ENCODE results near the gene VAPA.
A peak's percentile ranks its signal among the peaks of the same experiment; 100 is the strongest.
"Not testable (repeated sequence)": the region's sequence is repeated elsewhere in the genome, so short reads cannot be mapped to it uniquely, and the experiment has no call there.

Gene VAPA

GRCh38 chr18:9902264-9902663, 11.6 kb upstream of the VAPA start:
- H3K4me3 ChIP-seq (ENCODE audit: low read depth, low read length); H3K9ac ChIP-seq (ENCODE audit: low read depth, low read length); H3K36me3 ChIP-seq (ENCODE audit: control insufficient read depth, insufficient read depth, low read length); H3K27ac ChIP-seq (ENCODE audit: low read depth, low read length); H3K9me3 ChIP-seq (ENCODE audit: control insufficient read depth, insufficient read depth, low read length); H3K27me3 ChIP-seq (ENCODE audit: control insufficient read depth, insufficient read depth, low read length): not testable (repeated sequence)
- peaks cover 16% of the 10 kb centered on the region for H3K4me1 ChIP-seq (ENCODE audit: control insufficient read depth, insufficient read depth, low read length)

DNA sequence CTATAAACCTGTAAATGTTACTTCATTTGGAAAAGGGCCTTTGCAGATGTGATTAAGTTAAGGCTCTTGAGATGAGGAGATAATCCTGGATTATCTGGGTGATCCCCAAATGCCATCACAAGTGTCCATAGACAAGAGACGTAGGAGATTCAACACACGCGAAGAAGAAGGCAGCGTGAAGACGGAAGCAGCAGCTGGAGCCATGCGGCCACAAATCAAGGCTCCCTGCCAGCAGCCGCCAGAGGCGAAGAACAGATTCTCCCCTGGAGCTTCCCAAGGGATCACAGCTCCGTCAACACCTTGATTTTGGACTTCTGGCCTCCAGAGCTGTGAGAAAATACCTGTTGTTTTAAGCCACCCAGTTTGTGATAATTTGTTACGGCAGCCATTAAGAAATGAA, 11.0 kb upstream of the VAPA start:
- no peaks in the 10 kb centered on the region for H3K9me3 ChIP-seq (ENCODE audit: control insufficient read depth, insufficient read depth, low read length)
- no peak overlapping the region for H3K27ac ChIP-seq (ENCODE audit: low read depth, low read length)
- no peaks in the 10 kb centered on the region for H3K36me3 ChIP-seq (ENCODE audit: control insufficient read depth, insufficient read depth, low read length)
- H3K4me1 ChIP-seq (ENCODE audit: control insufficient read depth, insufficient read depth, low read length) = peaks cover 16% of the 10 kb centered on the region
- no peak overlapping the region for H3K9ac ChIP-seq (ENCODE audit: low read depth, low read length)
- no peak overlapping the region for H3K4me3 ChIP-seq (ENCODE audit: low read depth, low read length)
- no peaks in the 10 kb centered on the region for H3K27me3 ChIP-seq (ENCODE audit: control insufficient read depth, insufficient read depth, low read length)

GRCh38 chr18:9905401-9905922, 8.4 kb upstream of the VAPA start:
- Histone ChIP-seq H3K4me3 (ENCODE audit: low read depth, low read length) (no peak overlapping the region), H3K27me3 (ENCODE audit: control insufficient read depth, insufficient read depth, low read length) (no peaks in the 10 kb centered on the region), H3K4me1 (ENCODE audit: control insufficient read depth, insufficient read depth, low read length) (peaks cover 6% of the 10 kb centered on the region), H3K36me3 (ENCODE audit: control insufficient read depth, insufficient read depth, low read length) (no peaks in the 10 kb centered on the region), H3K27ac (ENCODE audit: low read depth, low read length) (no peak overlapping the region), H3K9ac (ENCODE audit: low read depth, low read length) (no peak overlapping the region), H3K9me3 (ENCODE audit: control insufficient read depth, insufficient read depth, low read length) (no peaks in the 10 kb centered on the region)

- H3K4me1 ChIP-seq (ENCODE audit: control insufficient read depth, insufficient read depth, low read length) = no peaks in the 10 kb centered on the region
- no peak overlapping the region for H3K27ac ChIP-seq (ENCODE audit: low read depth, low read length)
- H3K9me3 ChIP-seq (ENCODE audit: control insufficient read depth, insufficient read depth, low read length) = no peaks in the 10 kb centered on the region
- H3K36me3 ChIP-seq (ENCODE audit: control insufficient read depth, insufficient read depth, low read length) = no peaks in the 10 kb centered on the region
- H3K27me3 ChIP-seq (ENCODE audit: control insufficient read depth, insufficient read depth, low read length) = no peaks in the 10 kb centered on the region
- no peak overlapping the region for H3K9ac ChIP-seq (ENCODE audit: low read depth, low read length)
- H3K4me3 ChIP-seq (ENCODE audit: low read depth, low read length) = no peak overlapping the region
Observed at GRCh38 chr18:9906481-9906880, 7.3 kb upstream of the VAPA start.

- no peak overlapping the region for H3K27ac ChIP-seq (ENCODE audit: low read depth, low read length)
- no peak overlapping the region for H3K9ac ChIP-seq (ENCODE audit: low read depth, low read length)
- no peaks in the 10 kb centered on the region for H3K36me3 ChIP-seq (ENCODE audit: control insufficient read depth, insufficient read depth, low read length)
- H3K9me3 ChIP-seq (ENCODE audit: control insufficient read depth, insufficient read depth, low read length) = no peaks in the 10 kb centered on the region
- peaks cover under 1% of the 10 kb centered on the region; the same call in 1 of the 2 replicates for H3K4me1 ChIP-seq (ENCODE audit: control insufficient read depth, insufficient read depth, low read length)
- no peaks in the 10 kb centered on the region for H3K27me3 ChIP-seq (ENCODE audit: control insufficient read depth, insufficient read depth, low read length)
- no peak overlapping the region for H3K4me3 ChIP-seq (ENCODE audit: low read depth, low read length)
Observed at GRCh38 chr18:9907867-9908266, 5.9 kb upstream of the VAPA start.

- peaks cover 3% of the 10 kb centered on the region; the same call in 1 of the 2 replicates for H3K4me1 ChIP-seq (ENCODE audit: control insufficient read depth, insufficient read depth, low read length)
- no peak overlapping the region for H3K9ac ChIP-seq (ENCODE audit: low read depth, low read length)
- no peak overlapping the region for H3K4me3 ChIP-seq (ENCODE audit: low read depth, low read length)
- no peaks in the 10 kb centered on the region for H3K36me3 ChIP-seq (ENCODE audit: control insufficient read depth, insufficient read depth, low read length)
- no peaks in the 10 kb centered on the region for H3K27me3 ChIP-seq (ENCODE audit: control insufficient read depth, insufficient read depth, low read length)
- no peak overlapping the region for H3K27ac ChIP-seq (ENCODE audit: low read depth, low read length)
- no peaks in the 10 kb centered on the region for H3K9me3 ChIP-seq (ENCODE audit: control insufficient read depth, insufficient read depth, low read length)
Observed at GRCh38 chr18:9910071-9910470, 3.7 kb upstream of the VAPA start.

DNA sequence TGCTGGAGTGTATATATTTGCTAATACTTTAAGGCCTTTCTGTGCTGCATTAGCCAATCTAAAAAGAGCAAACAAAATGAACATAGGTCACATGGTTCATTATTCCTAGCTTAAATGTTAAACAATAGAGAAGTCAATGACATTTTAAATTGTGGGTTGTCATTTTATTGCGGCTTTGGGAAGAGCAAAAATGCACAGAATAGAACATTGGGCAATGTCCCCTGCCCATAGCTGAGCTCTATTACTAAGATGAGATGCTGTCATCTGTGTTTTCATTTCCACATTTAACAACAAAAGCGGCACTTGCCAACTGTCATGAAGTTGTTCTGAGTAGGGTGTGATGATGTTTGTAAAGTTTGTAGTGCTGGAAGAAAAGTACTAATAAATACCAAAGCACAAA, 3.2 kb upstream of the VAPA start:
- H3K27ac ChIP-seq (ENCODE audit: low read depth, low read length) = no peak overlapping the region
- H3K4me1 ChIP-seq (ENCODE audit: control insufficient read depth, insufficient read depth, low read length) = peaks cover 7% of the 10 kb centered on the region; the same call in 1 of the 2 replicates
- H3K4me3 ChIP-seq (ENCODE audit: low read depth, low read length) = no peak overlapping the region
- no peaks in the 10 kb centered on the region for H3K36me3 ChIP-seq (ENCODE audit: control insufficient read depth, insufficient read depth, low read length)
- no peak overlapping the region for H3K9ac ChIP-seq (ENCODE audit: low read depth, low read length)
- no peaks in the 10 kb centered on the region for H3K9me3 ChIP-seq (ENCODE audit: control insufficient read depth, insufficient read depth, low read length)
- H3K27me3 ChIP-seq (ENCODE audit: control insufficient read depth, insufficient read depth, low read length) = no peaks in the 10 kb centered on the region

DNA sequence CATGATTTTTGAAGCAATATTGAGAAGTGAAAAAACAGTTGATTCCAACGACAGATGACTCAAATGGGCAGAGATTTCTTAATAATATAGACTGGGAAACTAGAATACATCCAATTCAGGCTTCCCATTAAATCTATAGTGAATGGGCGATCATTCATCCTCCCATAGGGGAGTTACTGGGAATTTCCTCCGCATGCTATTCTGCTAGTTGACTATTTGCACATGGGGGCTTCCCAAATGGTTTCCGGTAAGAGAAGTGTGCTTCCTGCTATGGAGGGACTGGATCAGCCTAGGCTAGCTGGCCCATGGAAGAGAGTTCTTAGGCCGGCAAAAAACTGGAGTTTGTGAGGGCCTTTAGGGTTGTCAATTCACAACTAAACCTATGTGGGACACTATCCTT, 2.6 kb upstream of the VAPA start:
- Histone ChIP-seq H3K36me3 (ENCODE audit: control insufficient read depth, insufficient read depth, low read length) (no peaks in the 10 kb centered on the region), H3K9ac (ENCODE audit: low read depth, low read length) (no peak overlapping the region), H3K9me3 (ENCODE audit: control insufficient read depth, insufficient read depth, low read length) (no peaks in the 10 kb centered on the region), H3K4me3 (ENCODE audit: low read depth, low read length) (no peak overlapping the region), H3K4me1 (ENCODE audit: control insufficient read depth, insufficient read depth, low read length) (peaks cover 13% of the 10 kb centered on the region), H3K27me3 (ENCODE audit: control insufficient read depth, insufficient read depth, low read length) (no peaks in the 10 kb centered on the region), H3K27ac (ENCODE audit: low read depth, low read length) (no peak overlapping the region)

- not testable (repeated sequence) for H3K27me3 ChIP-seq (ENCODE audit: control insufficient read depth, insufficient read depth, low read length); H3K9me3 ChIP-seq (ENCODE audit: control insufficient read depth, insufficient read depth, low read length); H3K4me3 ChIP-seq (ENCODE audit: low read depth, low read length); H3K36me3 ChIP-seq (ENCODE audit: control insufficient read depth, insufficient read depth, low read length); H3K27ac ChIP-seq (ENCODE audit: low read depth, low read length); H3K9ac ChIP-seq (ENCODE audit: low read depth, low read length)
- peaks cover 20% of the 10 kb centered on the region for H3K4me1 ChIP-seq (ENCODE audit: control insufficient read depth, insufficient read depth, low read length)
Observed at GRCh38 chr18:9912285-9912684, 1.5 kb upstream of the VAPA start.

- no peak overlapping the region for H3K27ac ChIP-seq (ENCODE audit: low read depth, low read length)
- peak overlapping the region; percentile 84 for H3K4me3 ChIP-seq (ENCODE audit: low read depth, low read length)
- no peaks in the 10 kb centered on the region for H3K36me3 ChIP-seq (ENCODE audit: control insufficient read depth, insufficient read depth, low read length)
- no peaks in the 10 kb centered on the region for H3K27me3 ChIP-seq (ENCODE audit: control insufficient read depth, insufficient read depth, low read length)
- H3K9ac ChIP-seq (ENCODE audit: low read depth, low read length) = no peak overlapping the region
- no peaks in the 10 kb centered on the region for H3K9me3 ChIP-seq (ENCODE audit: control insufficient read depth, insufficient read depth, low read length)
- peaks cover 27% of the 10 kb centered on the region for H3K4me1 ChIP-seq (ENCODE audit: control insufficient read depth, insufficient read depth, low read length)
Observed at GRCh38 chr18:9913151-9913525, 678 bp upstream of the VAPA start.

DNA sequence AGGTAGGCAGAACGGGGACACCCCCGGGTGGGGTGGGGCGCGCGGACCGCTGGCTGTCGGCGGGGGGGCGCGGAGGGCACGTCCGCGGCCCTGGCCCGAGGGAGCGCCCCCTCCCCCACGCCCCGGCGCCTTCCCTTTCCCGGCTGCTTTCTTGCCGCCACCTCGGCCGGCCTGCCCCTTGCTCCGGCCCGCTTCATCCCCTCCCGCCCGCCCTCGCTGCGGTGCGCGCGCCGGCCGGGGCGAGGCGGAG, 443 bp downstream of the VAPA start:
- Histone ChIP-seq H3K27ac (ENCODE audit: low read depth, low read length) (peak overlapping the region; percentile 91), H3K9me3 (ENCODE audit: control insufficient read depth, insufficient read depth, low read length) (no peaks in the 10 kb centered on the region), H3K4me3 (ENCODE audit: low read depth, low read length) (peak overlapping the region; percentile 84), H3K27me3 (ENCODE audit: control insufficient read depth, insufficient read depth, low read length) (no peaks in the 10 kb centered on the region), H3K36me3 (ENCODE audit: control insufficient read depth, insufficient read depth, low read length) (no peaks in the 10 kb centered on the region), H3K9ac (ENCODE audit: low read depth, low read length) (peak overlapping the region; percentile 91), H3K4me1 (ENCODE audit: control insufficient read depth, insufficient read depth, low read length) (peaks cover 37% of the 10 kb centered on the region)
